ENCODE results near the gene HABP2.
A peak's percentile ranks its signal among the peaks of the same experiment; 100 is the strongest.

Gene HABP2

GRCh38 chr10:113560071-113560470, 7.2 kb downstream of the HABP2 start:
- DNase-seq, result no peak

- no peak for DNase-seq
These were observed 8.4 kb downstream of the HABP2 start for GRCh38 chr10:113561214-113561613.

- DNase-seq, result no peak
These were observed 9.2 kb downstream of the HABP2 start for GRCh38 chr10:113562069-113562468.

- DNase-seq, result no peak
These were observed 9.9 kb downstream of the HABP2 start for GRCh38 chr10:113562704-113563103.

GRCh38 chr10:113563306-113564088, 10.6 kb downstream of the HABP2 start:
- peak; percentile 32 to 59 (median 42) for DNase-seq

GRCh38 chr10:113565364-113565763, 12.5 kb downstream of the HABP2 start:
- no peak for DNase-seq

GRCh38 chr10:113566888-113567287, 14.0 kb downstream of the HABP2 start:
- DNase-seq, result no peak

- no peak for DNase-seq
These were observed 16.7 kb downstream of the HABP2 start for GRCh38 chr10:113569576-113569975.

- no peak for DNase-seq
These were observed 19.9 kb downstream of the HABP2 start for GRCh38 chr10:113572520-113573290.

GRCh38 chr10:113573368-113573767, 20.5 kb downstream of the HABP2 start:
- DNase-seq, result no peak

- no peak for DNase-seq
These were observed 24.0 kb downstream of the HABP2 start for GRCh38 chr10:113576852-113577251.

- no peak for DNase-seq
These were observed 25.9 kb downstream of the HABP2 start for GRCh38 chr10:113578773-113579172.

GRCh38 chr10:113581092-113581491, 28.2 kb downstream of the HABP2 start:
- no peak for DNase-seq

- no peak for DNase-seq
These were observed 30.7 kb downstream of the HABP2 start for GRCh38 chr10:113583571-113583970.

GRCh38 chr10:113585949-113586348, 33.1 kb downstream of the HABP2 start:
- no peak for DNase-seq

GRCh38 chr10:113589201-113589770, 36.4 kb downstream of the HABP2 start:
- no peak for DNase-seq

GRCh38 chr10:113590581-113590980, 37.7 kb downstream of the HABP2 start:
- DNase-seq, result no peak

- DNase-seq, result no peak
These were observed 39.5 kb downstream of the HABP2 start for GRCh38 chr10:113592380-113592779.

GRCh38 chr10:113594652-113595051, 41.8 kb downstream of the HABP2 start:
- no peak for DNase-seq

- no peak for DNase-seq
These were observed 47.7 kb downstream of the HABP2 start for GRCh38 chr10:113600569-113600968.

- DNase-seq, result no peak
These were observed 50.4 kb downstream of the HABP2 start for GRCh38 chr10:113603057-113603777.

GRCh38 chr10:113604572-113604971, 51.7 kb downstream of the HABP2 start:
- DNase-seq, result no peak

GRCh38 chr10:113605268-113605978, 52.6 kb downstream of the HABP2 start:
- no peak for DNase-seq

Measured in activated naive CD4-positive, alpha-beta T cell (primary cell).